Transverse colon (tissue), 4 donors: Measurements from ENCODE around the gene GJC1.

Experiments used
- CTCF ChIP-seq, 5 experiments: fragments of 200-600 bp in 3 of 5; fragments of 450-650 bp in 2 of 5; sonication (generic) in 3 of 5; IDR thresholded peaks; 1 replicate in 2 of 5; 2 replicates in 3 of 5; pipeline ENCODE4 v1.5.1; 2016 to 2017; ENCODE audit warnings: antibody characterized with exemption in 5 of 5, inconsistent platforms in 3 of 5, mild to moderate bottlenecking in 2 of 5, moderate library complexity in 1 of 5
- EP300 ChIP-seq: sonication (generic); formaldehyde crosslinking; IDR thresholded peaks from one replicate; pipeline ENCODE4 v1.6.1; 2017; ENCODE audit warnings: antibody characterized with exemption, low read depth
- POLR2A ChIP-seq: fragments of 450-650 bp; IDR thresholded peaks from one replicate; pipeline ENCODE4 v1.6.1; 2016; ENCODE audit warnings: antibody characterized with exemption, mild to moderate bottlenecking, moderate library complexity
- POLR2AphosphoS5 ChIP-seq, 3 donors: sonication (generic); formaldehyde crosslinking; IDR thresholded peaks; one replicate each; pipeline ENCODE4 v1.6.1; 2016; ENCODE audit warnings: antibody characterized with exemption in 3 of 3

DNA sequence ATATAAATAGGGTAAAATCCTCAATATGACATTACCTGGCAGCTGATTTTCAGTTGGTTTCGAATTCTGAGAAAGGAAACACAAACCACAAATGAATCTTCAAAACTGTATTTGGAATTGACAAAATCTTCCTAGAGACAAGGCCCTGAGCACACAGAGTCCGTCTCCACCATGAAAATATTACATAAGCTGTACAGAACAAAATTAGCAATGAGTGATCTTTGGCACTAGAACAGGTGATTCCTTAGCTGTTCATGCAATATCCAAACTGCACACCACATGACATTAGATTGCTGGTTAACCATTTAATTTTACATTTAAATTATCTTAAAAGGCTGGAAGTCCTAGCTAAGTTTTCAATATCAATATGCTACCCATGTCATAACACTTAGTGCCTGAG lies 31.7 kb downstream of the GJC1 start:
- TF ChIP-seq EP300 (no peak), CTCF (IDR thresholded peaks at IDR 0.05) (no peak), POLR2A (no peak), POLR2AphosphoS5 (IDR thresholded peaks at IDR 0.05) (no peak)
